GM19240 (cell line): Measurements from ENCODE around the gene LUZP1.
"Not testable (repeated sequence)": the region's sequence is repeated elsewhere in the genome, so short reads cannot be mapped to it uniquely, and the experiment has no call there.

Experiments
- DNase-seq: peaks from one replicate; pipeline ENCODE4 v3.0.0; 2011; ENCODE audit warnings: low spot score; ENCODE audit not compliant: insufficient read length

LUZP1 gene

DNA sequence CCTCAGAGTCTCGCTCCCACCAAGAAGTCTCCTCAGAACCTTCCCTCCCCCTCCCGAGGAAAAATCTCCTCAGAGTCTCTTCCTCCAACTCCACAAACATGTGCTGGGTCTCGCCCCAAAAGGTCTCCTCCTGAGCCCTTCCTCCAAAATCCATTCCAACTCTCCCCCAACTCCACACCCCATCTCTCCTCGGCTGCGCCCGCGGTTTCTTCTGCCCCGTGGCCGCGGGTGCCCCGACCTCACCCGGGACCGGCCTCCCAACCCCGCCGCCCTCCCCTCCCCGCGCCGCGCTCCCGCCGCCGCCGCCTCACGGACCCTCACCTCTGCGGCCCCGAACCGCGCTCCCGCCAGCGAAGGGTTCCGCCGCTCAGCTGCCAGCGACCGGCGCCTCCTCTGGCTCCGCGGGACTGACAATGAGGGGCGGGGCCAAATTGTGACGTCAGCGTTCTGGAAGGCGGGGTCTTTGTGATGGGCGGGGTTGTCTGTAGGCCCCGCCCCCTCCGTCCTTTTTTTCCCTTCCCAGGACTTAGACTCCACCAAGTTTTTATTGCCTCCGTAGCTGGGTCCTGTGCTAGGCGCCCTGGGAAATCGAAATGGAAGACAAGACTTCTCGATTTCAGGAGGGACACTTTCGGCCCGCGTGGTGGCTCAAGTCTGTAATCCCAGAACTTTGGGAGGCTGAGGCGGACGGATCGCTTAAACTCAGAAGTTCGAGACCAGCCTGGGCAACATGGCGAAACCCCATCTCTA lies at the start of gene LUZP1:
LUZP1 (minus strand) TSS at position 412 of the 750 bp plus-strand sequence.
- peak; percentile 81 for DNase-seq

DNA sequence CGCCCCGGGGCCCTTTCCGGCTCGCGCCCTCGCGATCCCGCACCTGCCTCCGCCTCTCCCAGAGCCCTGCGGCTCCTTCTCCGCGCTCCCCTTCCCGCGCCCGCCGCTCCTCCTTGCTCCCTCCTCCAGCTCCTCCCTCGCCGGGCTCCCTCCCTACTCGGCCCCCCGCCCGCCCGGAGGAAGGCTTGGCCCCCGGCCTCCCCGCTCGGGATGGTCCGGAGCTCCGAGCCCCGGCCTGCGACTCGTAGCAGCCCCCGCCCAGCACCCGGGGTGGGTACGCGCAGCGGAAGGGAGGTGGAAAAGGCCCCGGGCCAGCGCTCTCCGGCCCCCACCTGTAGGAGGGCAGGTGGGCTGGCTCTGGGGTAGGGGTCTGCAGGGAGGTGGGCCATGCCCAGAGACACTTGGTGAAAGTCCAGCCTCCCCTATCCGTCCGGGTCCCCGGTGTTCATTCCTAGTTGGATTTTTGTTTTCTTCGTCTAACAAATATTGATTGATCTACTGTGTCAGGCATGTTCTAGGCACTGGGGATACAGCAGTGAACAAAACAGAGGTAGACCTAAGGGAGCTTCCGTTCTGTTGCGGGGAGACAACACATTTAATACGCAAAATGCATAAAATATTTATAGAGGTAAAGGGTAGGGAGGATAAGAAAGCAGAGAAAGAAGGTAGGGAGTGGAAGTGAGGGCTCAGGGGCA lies 48.9 kb upstream of the LUZP1 start, which contains the start of gene HTR1D:
HTR1D (minus strand) TSS at position 82 of the 695 bp plus-strand sequence. CDS start 23,283 bp downstream, outside the sequence.
- DNase-seq: no peak

DNA sequence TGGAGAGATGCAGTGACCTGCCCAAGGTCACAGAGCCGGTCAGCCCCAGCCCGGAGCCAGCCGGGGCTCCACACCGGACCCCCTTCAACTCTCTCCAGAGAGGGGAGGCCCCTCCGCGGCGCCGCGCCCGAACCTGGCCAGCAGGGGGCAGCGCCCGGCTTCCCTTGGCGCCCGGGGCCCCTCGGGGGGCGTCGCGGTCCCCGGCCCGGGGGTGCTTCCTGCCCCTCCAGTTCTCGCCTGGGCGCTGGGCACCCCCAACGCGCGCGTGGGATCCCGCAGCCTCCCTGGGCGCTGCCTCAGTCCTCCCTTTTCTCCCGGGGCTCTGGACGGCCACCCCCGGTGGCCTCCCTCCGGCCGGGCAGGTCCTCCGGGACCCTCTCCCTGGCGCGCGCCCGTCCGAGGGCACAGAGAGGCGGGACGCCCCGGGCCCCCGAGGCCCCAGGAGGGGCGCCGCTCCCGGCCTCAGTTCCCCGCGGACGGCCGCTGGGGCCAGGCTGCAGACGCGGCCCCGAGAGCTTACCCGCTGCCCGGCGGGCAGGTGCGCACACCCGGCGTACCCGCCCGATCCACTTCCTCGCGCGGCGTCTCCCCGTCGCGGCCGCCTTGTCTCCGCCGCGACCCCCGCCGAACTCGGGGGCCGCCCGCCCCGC lies 48.2 kb upstream of the LUZP1 start:
- DNase-seq: no peak

DNA sequence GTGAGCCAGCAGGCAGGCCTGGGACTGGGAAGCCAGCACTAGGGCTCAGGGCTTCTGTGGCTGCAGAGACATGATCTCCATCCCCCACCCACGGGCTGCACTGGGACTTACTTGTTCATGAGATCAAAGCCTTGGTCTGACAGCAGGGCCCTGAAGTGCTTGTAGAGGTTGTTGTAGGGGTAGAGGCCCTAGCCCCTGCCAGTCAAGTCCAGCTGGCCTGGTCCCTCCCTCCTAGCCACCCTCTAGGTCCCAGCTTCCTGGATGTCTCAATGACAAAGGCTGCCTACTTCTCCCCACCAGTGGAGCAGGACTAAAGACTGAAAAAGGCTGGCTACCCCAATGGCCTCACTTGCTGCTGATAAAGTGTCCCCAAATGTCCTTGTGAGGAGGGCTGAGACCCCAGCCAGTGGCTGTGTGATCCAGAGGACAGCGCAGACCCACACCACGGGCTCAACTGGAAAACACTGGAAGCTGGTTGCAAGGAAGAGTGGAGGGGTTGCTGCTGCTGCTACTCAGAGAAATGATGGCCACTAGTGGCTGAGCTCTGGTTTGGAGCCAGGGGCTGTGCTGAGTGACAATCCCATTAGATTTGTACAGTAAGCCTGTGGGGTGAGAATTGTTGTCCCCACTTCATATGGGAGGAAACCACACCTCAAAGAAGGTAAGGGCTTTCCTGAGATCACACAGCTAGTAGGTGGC lies 47.2 kb upstream of the LUZP1 start:
- no peak for DNase-seq

DNA sequence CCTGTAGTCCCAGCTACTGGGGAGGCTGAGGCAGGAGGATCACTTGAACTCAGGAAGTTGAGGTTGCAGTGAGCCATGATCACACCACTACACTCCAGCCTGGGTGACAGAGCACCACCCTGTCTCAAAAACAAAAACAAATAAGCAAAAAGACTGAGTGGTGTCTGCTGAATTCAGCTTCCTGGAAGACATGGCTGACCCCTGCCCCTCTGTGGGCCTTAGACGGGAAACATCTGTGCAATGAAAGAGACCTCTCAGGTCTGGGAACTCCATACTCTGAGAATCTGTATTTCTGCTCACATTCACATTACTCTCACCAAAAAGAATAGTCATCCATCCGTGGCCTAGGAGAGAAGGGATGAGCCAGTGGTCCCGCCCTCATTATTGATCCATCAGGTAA lies 46.6 kb upstream of the LUZP1 start:
- DNase-seq: no peak

DNA sequence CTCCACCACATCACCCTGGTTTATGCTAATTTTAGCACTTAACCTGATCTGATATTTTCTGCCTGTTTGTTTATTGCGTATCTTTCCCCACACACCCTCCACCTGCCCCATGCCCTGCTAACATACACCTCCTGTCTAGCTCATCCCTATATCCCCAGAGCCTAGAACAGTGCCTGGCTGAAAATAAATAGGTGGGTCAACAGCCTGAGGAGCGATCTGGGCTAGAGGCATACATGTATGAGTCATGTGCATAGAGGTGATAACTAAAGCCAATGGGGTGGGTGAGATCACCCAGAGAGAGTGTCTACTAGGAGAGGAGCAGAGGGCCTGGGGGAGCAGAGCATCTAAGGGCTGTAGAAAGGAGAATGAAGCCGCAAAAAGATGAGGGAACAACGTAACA lies 46.0 kb upstream of the LUZP1 start:
- no peak for DNase-seq

DNA sequence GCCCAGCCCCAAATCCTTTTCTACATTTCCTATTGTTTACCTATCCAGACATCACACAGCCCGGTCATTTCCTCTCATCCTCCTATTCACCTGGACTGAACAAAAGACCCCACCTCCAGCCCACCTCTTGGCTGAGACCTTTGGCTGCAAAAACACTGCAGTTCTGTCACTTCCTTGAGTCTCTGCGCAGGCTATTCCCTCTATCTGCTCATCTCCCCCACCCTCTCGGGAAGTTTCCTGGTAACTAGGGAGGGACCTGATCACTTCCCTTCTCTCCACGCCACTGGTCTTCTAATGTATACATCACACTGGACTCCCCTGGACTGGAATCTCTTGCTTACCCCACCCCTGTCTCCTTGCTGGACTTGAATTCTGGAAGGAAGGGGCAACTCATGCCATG lies 43.3 kb upstream of the LUZP1 start:
- no peak for DNase-seq

DNA sequence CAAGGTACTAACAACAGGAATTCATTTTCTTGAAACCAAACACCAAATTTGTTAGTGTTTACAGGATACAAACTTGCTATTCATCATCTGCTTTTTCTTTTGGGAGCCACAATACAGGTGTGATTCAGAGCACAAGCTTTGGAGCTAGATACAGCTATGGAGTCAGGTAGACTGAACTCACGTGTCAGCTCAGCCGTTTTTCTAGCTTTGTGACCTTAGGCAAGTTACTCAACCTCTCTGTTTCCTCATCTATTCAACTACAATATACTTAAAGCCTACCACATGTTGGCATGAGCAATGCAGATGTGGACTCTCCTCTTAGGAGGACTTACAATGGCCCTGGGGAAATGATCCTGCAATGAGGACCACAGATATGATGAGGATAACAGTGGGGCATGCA lies 42.3 kb upstream of the LUZP1 start:
- no peak for DNase-seq

DNA sequence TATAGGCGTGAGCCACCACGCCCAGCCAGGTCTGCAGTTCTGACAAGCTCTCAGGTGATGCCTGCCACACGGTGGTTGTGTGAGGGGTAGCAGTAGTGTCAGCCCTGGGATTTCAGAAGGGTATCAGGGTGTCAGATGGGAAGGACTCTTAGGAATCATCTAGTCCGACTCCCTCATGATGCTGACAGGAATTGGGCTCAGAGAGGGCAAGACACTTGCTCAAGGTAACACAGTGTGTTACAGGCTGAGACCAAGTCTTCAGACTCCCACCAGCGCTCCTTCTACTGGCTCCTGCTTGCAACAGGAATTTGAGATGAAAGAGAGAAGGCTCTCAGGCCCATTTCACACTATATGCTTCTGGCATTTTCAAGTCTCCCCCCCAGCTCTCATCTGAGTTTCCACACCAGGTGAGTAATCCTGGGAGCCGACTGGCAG lies 41.7 kb upstream of the LUZP1 start:
- no peak for DNase-seq

DNA sequence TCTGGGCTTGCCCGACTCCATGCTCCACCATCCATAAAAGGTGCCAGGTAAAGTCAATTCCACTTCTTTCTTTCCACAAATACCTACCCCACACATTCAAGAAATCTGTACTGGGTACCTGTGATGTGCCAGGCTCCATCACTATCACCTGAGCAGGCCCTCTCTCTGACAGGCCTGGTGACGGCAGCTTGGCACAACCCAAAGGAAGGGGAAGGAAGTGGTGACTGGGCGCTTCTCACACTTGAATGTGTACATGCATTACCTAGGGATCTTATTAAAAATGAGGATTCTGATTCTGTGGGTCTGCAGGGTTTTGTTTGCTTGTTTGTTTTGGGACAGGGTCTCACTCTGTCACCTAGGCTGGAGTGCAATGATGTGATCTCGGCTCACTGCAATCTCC lies 41.1 kb upstream of the LUZP1 start:
- DNase-seq: no peak

DNA sequence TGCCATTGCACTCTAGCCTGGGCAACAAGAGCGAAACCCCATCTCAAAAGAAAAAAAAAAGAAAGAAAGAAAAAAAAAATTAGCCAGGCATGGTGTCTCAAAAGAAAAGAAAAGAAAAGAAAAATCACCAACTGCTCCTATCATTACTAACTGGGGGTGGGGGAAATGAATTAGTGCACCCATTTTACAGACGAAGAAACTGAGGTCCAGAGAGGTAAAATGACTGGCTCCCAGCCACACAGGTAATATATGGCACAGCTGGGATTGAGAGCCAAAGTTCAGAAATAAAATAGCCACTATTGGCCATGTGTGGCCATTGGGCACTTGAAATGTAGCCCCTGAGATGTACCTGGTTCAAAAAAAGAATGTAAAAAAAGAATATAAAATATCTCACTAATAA lies 39.9 kb upstream of the LUZP1 start:
- no peak for DNase-seq

DNA sequence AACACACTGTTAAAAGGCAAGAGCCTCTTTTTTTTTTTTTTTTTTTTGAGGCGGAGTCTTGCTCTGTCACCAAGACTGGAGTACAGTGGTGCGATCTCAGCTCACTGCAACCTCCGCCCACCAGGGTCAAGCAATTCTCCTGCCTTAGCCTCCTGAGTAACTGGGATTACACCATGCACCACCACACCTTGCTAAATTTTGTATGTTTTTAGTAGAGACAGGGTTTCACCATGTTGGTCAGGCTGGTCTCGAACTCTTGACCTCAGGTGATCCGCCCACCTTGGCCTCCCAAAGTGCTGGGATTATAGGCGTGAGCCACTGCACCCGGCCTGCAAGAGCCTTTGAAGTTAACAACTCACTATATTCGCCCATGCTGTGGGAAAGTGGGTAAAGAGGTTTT lies 39.1 kb upstream of the LUZP1 start:
- DNase-seq: not testable (repeated sequence)

DNA sequence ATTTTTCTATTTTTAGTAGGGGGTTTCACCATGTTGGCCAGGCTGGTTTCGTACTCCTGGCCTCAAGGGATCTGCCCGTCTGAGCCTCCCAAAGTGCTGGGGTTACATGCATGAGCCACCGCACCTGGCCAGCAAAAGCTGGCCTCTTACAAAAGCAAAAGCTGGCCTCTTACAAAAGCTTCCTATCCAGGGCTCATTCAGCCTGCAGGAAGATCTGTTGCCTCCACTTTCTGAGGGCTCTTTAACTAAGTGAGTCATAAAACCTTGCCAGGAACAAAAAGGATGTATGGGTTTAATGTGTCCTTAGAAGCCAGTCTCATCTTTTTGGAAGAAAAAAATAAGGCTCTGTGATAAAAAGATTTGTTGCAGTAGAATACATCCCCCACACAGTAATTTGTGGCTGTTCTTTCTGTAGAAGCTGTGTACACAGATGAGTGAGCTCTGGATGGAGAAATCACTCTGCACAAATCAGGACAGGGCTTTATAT lies 33.6 kb upstream of the LUZP1 start:
- DNase-seq: no peak

DNA sequence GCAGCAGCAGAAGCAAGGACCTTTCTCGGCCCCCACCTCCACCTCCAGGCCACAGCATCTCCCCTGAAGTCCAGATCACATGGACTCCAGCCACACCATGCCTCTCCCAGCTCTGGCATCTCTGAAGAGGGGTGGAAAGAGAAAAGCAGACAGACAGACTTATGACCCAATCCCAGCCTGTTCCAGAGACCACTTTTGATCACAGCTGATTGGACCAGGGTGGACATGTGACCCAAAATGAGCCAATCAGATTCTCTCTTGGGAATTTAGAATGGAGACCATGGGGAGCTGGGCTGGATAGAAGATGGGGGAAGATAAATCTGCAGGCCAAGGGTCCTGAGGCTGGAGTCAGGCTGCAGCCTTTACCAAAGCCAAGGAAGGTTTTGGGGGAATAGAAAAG lies 32.2 kb upstream of the LUZP1 start:
- no peak for DNase-seq

DNA sequence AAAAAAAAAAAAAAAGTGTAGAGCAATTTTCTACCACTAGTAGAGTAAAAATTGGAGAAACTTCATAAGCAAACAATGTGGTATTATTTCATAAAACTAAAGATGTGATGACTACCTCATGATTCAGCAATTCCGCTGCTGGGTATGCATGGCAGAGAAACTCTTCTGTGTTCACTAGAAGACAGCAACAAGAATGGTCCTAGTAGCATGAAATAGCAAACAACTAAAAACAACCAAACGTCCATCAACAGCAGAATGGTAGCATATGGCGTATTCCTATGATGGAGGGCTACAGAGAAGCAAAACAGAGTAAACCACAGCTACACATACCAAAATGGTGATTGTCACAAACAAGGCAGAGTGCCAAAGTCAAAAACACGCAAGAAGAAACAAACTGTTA lies 29.7 kb upstream of the LUZP1 start:
- DNase-seq: no peak

DNA sequence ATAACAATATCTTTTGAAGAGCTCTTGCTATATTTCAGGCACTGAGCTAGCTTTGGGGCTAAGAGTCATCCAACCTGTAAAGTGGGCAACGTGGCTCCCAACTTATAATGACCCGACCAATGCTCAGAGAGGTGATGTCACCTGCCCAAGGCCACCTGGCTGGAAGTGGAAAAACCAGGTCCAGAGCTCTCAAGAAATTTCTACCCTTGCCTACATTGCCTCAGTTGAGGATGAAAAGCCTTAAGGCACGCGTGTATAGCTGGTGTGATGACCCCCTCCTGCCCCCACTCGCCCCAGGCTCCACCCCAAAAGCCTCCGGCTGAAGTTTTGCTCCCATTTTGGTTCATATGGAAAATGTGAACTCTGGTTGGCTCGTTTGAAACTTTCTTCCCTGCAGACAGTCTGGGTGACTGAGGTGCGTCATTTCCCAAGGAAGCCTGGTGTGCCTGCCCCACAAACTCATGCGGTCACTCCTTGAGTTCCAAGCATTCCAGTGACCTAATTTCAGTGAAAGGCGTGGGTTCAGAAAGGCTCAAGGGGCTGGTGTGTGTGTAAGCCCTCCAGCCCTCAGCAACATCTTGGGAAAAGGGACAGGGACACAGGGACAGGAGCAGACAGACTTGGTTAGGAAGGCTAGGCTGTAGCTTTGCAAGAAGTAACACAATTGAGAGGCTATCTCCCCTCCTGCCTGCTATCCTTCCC lies 28.1 kb upstream of the LUZP1 start:
- DNase-seq: no peak

DNA sequence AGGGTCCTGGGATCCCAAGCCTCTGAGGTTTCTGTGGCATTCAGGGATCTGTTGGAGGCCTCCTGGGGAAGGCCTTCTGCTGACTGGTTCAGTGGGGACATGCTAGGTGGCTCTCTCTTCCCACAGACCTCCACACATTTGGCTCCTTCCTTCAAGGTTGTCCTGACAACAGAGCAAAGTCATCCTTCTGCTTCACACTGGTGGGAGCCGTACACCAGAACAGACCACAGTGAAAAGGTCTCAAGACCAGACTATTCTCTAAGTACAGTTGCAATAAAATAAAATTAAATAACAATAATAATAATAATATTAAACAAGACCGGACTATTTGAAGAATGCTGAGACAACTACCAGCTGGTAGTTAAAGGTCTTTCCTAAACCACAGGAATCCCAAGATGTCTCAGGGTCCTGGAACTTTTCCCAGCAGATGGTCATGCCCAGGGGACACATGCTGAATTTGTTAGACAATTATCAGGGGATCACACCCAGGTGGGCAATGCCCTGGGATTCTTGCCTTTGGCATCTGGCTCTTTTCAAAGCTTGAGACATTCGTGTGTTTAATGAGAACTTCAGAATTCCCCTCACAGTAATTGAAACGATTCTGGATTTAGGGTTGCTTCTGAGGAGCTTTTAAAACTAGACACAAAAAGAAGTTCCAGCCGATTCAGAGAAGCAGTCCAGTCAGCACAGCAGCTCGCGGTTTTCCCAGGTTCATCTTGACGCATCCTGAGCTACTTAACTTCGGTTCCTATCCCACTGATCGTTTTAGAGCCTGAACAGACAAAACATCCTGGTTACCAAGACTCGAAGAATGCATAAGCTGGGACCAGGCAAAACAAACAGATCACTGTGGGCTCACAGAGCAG lies 25.7 kb upstream of the LUZP1 start:
- no peak for DNase-seq

DNA sequence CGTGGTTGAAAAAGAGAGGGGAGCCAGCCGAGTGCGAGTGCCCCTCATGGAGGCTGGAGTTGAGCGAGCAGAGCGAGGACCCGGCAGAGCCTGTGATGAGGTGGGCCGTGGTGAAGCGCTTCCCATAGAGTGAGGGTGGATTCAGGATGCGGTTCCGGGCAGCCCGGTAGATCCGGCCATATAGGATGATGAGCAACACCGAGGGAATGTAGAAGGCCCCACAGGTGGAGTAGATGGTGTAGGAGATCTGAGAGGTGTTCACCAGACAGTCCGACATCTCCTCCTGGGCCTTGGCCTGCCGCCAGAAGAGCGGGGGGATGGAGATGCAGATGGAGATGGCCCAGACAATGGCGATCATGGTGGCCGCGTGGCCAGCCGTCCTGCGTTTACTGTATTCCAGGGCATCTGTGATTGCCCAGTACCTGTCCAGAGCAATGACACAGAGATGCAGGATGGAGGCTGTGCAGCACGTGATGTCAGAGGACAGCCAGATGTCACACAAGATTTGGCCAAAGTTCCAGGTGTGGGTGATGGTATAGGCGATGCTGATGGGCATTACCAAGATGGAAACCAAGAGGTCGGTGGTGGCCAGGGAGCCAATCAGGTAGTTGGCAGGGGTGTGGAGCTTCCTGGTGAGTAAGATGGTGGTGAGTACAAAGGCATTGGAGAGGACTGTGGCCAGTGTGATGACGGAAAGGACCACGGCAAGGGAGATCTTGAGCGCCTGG lies 24.9 kb upstream of the LUZP1 start:
- no peak for DNase-seq

DNA sequence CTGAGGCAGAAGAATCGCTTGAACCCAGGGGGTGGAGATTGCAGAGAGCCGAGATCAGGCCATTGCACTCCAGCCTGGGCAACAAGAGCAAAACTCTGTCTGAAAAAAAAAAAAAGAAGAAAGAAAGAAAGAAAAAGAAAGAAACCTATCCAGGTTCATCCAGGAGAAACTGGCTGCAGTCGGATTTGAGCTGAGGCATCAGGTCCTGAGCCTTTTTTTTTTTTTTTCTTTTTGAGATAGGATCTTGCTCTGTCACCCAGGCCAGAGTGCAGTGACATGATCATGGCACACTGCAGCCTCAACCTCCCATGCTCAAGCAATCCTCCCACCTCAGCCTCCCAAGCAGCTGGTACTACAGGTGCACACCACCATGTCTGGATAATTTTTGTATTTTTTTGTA lies 22.5 kb upstream of the LUZP1 start:
- DNase-seq: no peak
